Liver (tissue), 9 donors: ENCODE data around the gene RBM20. TPM values are rescaled to one million over a fixed set of nuclear protein-coding genes. Genes with fewer than 3 reads are reported as not detected.
"Not testable (repeated sequence)": the region's sequence is repeated elsewhere in the genome, so short reads cannot be mapped to it uniquely, and the experiment has no call there.

ENCODE experiments used
- DNase-seq: peaks from one replicate; pipeline ENCODE4 v3.0.0-alpha.2; 2017; ENCODE audit warnings: low spot score
- H3K27ac ChIP-seq, 2 donors: one replicate each; pipeline ENCODE4 v1.7.0; 2013; ENCODE audit warnings: inconsistent platforms in 2 of 2, low read length in 2 of 2, control low read depth in 1 of 2, low read depth in 1 of 2, mild to moderate bottlenecking in 1 of 2
- H3K27me3 ChIP-seq, 4 donors: one replicate each; pipeline versions ENCODE4 v1.6.1 to v1.7.0; 2013; ENCODE audit warnings: low read length in 3 of 4, inconsistent platforms in 1 of 4, mild to moderate bottlenecking in 1 of 4, moderate library complexity in 1 of 4; ENCODE audit not compliant: control insufficient read depth in 4 of 4, insufficient read depth in 4 of 4
- H3K36me3 ChIP-seq, 4 donors: one replicate each; pipeline versions ENCODE4 v1.6.1 to v1.7.0; 2013; ENCODE audit warnings: low read length in 3 of 4, mild to moderate bottlenecking in 3 of 4, low read depth in 1 of 4, moderate library complexity in 1 of 4; ENCODE audit not compliant: control insufficient read depth in 4 of 4, insufficient read depth in 3 of 4
- H3K4me1 ChIP-seq, 4 donors: one replicate each; pipeline versions ENCODE4 v1.6.1 to v1.7.0; 2013; ENCODE audit warnings: low read length in 3 of 4, mild to moderate bottlenecking in 3 of 4, moderate library complexity in 1 of 4; ENCODE audit not compliant: control insufficient read depth in 4 of 4, insufficient read depth in 4 of 4
- H3K4me3 ChIP-seq, 3 donors: one replicate each; pipeline versions ENCODE4 v1.6.1 to v1.7.0; 2013; ENCODE audit warnings: low read length in 3 of 3, control low read depth in 1 of 3, low read depth in 1 of 3, mild to moderate bottlenecking in 1 of 3
- H3K9ac ChIP-seq, 2 donors: one replicate each; pipeline ENCODE4 v1.7.0; 2013; ENCODE audit warnings: low read length in 2 of 2, mild to moderate bottlenecking in 2 of 2, moderate library complexity in 2 of 2, control low read depth in 1 of 2, low read depth in 1 of 2
- H3K9me3 ChIP-seq, 4 donors: one replicate each; pipeline versions ENCODE4 v1.6.1 to v1.7.0; 2013; ENCODE audit warnings: low read length in 3 of 4; ENCODE audit not compliant: control insufficient read depth in 4 of 4
- ATF3 ChIP-seq: IDR thresholded peaks from 2 replicates; pipeline ENCODE4 v1.6.1; 2016; ENCODE audit warnings: antibody characterized with exemption
- CTCF ChIP-seq: fragments of 150-350 bp; IDR thresholded peaks from 2 replicates; pipeline ENCODE4 v1.5.1; 2017; ENCODE audit warnings: improper control_type of control experiment, low read depth, low read length; ENCODE audit not compliant: missing input control
- EGR1 ChIP-seq, 2 donors: IDR thresholded peaks; 2 replicates each; pipeline ENCODE4 v1.6.1; 2016 to 2018; ENCODE audit warnings: antibody characterized with exemption in 2 of 2, low read depth in 2 of 2
- FOXA1 ChIP-seq: IDR thresholded peaks from 2 replicates; pipeline ENCODE4 v1.6.1; 2016; ENCODE audit warnings: antibody characterized with exemption
- FOXA2 ChIP-seq: IDR thresholded peaks from 2 replicates; pipeline ENCODE4 v1.6.1; 2016; ENCODE audit warnings: antibody characterized with exemption
- HNF4G ChIP-seq: IDR thresholded peaks from 2 replicates; pipeline ENCODE4 v1.6.1; 2016; ENCODE audit warnings: antibody characterized with exemption
- JUND ChIP-seq, 2 donors: IDR thresholded peaks; 2 replicates each; pipeline ENCODE4 v1.6.1; 2016; ENCODE audit warnings: antibody characterized with exemption in 2 of 2
- MAX ChIP-seq: IDR thresholded peaks from 2 replicates; pipeline ENCODE4 v1.6.1; 2016; ENCODE audit warnings: antibody characterized with exemption
- NR2F2 ChIP-seq: IDR thresholded peaks from 2 replicates; pipeline ENCODE4 v1.6.1; 2016; ENCODE audit warnings: antibody characterized with exemption
- RAD21 ChIP-seq, 2 donors: IDR thresholded peaks; 2 replicates each; pipeline ENCODE4 v1.6.1; 2016; ENCODE audit warnings: antibody characterized with exemption in 2 of 2, mild to moderate bottlenecking in 2 of 2
- REST ChIP-seq: IDR thresholded peaks from 2 replicates; pipeline ENCODE4 v1.6.1; 2016; ENCODE audit warnings: antibody characterized with exemption, mild to moderate bottlenecking
- RXRA ChIP-seq, 2 donors: IDR thresholded peaks; 2 replicates each; pipeline ENCODE4 v1.6.1; 2017 to 2018; ENCODE audit warnings: antibody characterized with exemption in 2 of 2, mild to moderate bottlenecking in 1 of 2
- SP1 ChIP-seq: IDR thresholded peaks from 2 replicates; pipeline ENCODE4 v1.6.1; 2018; ENCODE audit warnings: antibody characterized with exemption, mild to moderate bottlenecking
- TAF1 ChIP-seq: conservative IDR thresholded peaks from 2 replicates; pipeline ENCODE4 v1.6.1; 2016; ENCODE audit warnings: antibody characterized with exemption, mild to moderate bottlenecking
- ZBTB33 ChIP-seq: IDR thresholded peaks from 2 replicates; pipeline ENCODE4 v1.6.1; 2016; ENCODE audit warnings: antibody characterized with exemption
- WGBS: extraction: QIAGEN DNeasy Blood & Tissue Kit; methylation state at CpG from one replicate; pipeline ENCODE4 v1.1.7; 2013; 5-methylcytosine and 5-hydroxymethylcytosine counted together
- polyA plus RNA-seq, 2 donors: library from polyadenylated mRNA; stranded (reverse) in 1 of 2; unstranded in 1 of 2; fragments of 200-250 nt in 1 of 2; fragments of >200 nt in 1 of 2; fragmentation: Nextera tagmentation in 1 of 2; extraction: Ambion mirVana in 1 of 2; gene quantifications; one replicate each; pipeline versions ENCODE4 v1.2.1 to v1.2.3, GENCODE V29; 2013 to 2015
- total RNA-seq, 2 donors: library from RNA; depleted of rRNA; stranded (reverse); fragments of >200 nt; gene quantifications; one replicate each; pipeline ENCODE4 v1.2.3, GENCODE V29; 2014
- donor health status: healthy.
- donor health status: healthy.
- donor health status: healthy.
- donor health status: healthy.
- donor health status: healthy.

RBM20 gene
- total and polyA plus RNA-seq, 4 donors: 0.03 to 0.08 (median 0.05) TPM; not detected in 1

- Histone ChIP-seq H3K9ac (no peak overlapping the region), H3K27ac (no peak overlapping the region), H3K27me3 (peaks cover 0 to 6% (median 4%) of the 10 kb centered on the region in 4 donors), H3K4me1 (peaks cover 0 to under 1% (median 0%) of the 10 kb centered on the region in 4 donors), H3K9me3 (no peaks in the 10 kb centered on the region), H3K4me3 (no peak overlapping the region), H3K36me3 (no peaks in the 10 kb centered on the region)
- DNase-seq: no peak
- TF ChIP-seq REST: no peak
- 60% methylated on average over 10 of the region's 10 CpGs for WGBS
These were observed 6.5 kb upstream of the RBM20 start for GRCh38 chr10:110637558-110638053.

- TF ChIP-seq RAD21 (IDR thresholded peaks at IDR 0.05) (no peak), FOXA2 (no peak), CTCF (no peak), RXRA (IDR thresholded peaks at IDR 0.05) (no peak), TAF1 (no peak), FOXA1 (no peak), ATF3 (no peak), SP1 (no peak), MAX (no peak), HNF4G (no peak), JUND (IDR thresholded peaks at IDR 0.05) (no peak), EGR1 (IDR thresholded peaks at IDR 0.05; ENCODE audit: low read depth in 2 of 2) (no peak), NR2F2 (no peak), REST (no peak), ZBTB33 (no peak)
- Histone ChIP-seq H3K4me3 (no peak overlapping the region), H3K27ac (no peak overlapping the region), H3K36me3 (no peaks in the 10 kb centered on the region), H3K4me1 (peaks cover 0 to 8% (median 5%) of the 10 kb centered on the region in 4 donors), H3K9ac (no peak overlapping the region), H3K27me3 (peaks cover 0 to 11% (median 7%) of the 10 kb centered on the region in 4 donors), H3K9me3 (no peaks in the 10 kb centered on the region)
- WGBS: 76% methylated on average over 3 of the region's 3 CpGs
- no peak for DNase-seq
These were observed 5.8 kb upstream of the RBM20 start for GRCh38 chr10:110638319-110638718.

- WGBS: 95% methylated on average over 6 of the region's 6 CpGs
- H3K27me3 ChIP-seq: peaks cover 0 to 11% (median 7%) of the 10 kb centered on the region in 4 donors
- DNase-seq: not testable (repeated sequence)
These were observed 5.1 kb upstream of the RBM20 start for GRCh38 chr10:110639046-110639445.

More at GRCh38 chr10:110639046-110639445, 5.1 kb upstream of the RBM20 start:
- not testable (repeated sequence) for H3K9ac ChIP-seq, H3K9me3 ChIP-seq, H3K27ac ChIP-seq, H3K36me3 ChIP-seq, H3K4me3 ChIP-seq
- peaks cover 1 to 15% (median 11%) of the 10 kb centered on the region in 4 donors for H3K4me1 ChIP-seq
